GM12865 (cell line): ENCODE results near the gene PRKCA.

Source experiments
- DNase-seq: peaks from one replicate; pipeline ENCODE4 v3.0.0; 2010; ENCODE audit warnings: low read depth
- H3K4me3 ChIP-seq: 2 replicates; pipeline ENCODE4 v1.5.1; 2011; ENCODE audit warnings: mild to moderate bottlenecking, low read depth, low read length, control low read depth
- CTCF ChIP-seq: IDR thresholded peaks from 2 replicates; pipeline ENCODE4 v1.5.1; 2011; ENCODE audit warnings: low read length, control low read depth, low read depth, inconsistent platforms; ENCODE audit not compliant: insufficient read depth; ENCODE audit errors: missing control alignments

The PRKCA gene

GRCh38 chr17:66466840-66467367, 164.5 kb downstream of the PRKCA start:
- DNase-seq: peak; percentile 73
- H3K4me3 ChIP-seq: no peak overlapping the region
- no peak for TF ChIP-seq CTCF

- no peak overlapping the region for H3K4me3 ChIP-seq
- no peak for DNase-seq
- TF ChIP-seq CTCF: no peak
Measured at GRCh38 chr17:66467766-66468165, 165.4 kb downstream of the PRKCA start.

GRCh38 chr17:66468241-66469087, 166.1 kb downstream of the PRKCA start:
- no peak for TF ChIP-seq CTCF

GRCh38 chr17:66469088-66469442, 166.7 kb downstream of the PRKCA start:
- DNase-seq: no peak
- no peak for TF ChIP-seq CTCF
- no peak overlapping the region for H3K4me3 ChIP-seq

More at GRCh38 chr17:66468241-66469087, 166.1 kb downstream of the PRKCA start:
- H3K4me3 ChIP-seq: no peak overlapping the region
- peak; percentile 16 for DNase-seq

- H3K4me3 ChIP-seq: no peak overlapping the region
- TF ChIP-seq CTCF: no peak
- DNase-seq: no peak
Measured at GRCh38 chr17:66469461-66469860, 167.0 kb downstream of the PRKCA start.

- no peak for TF ChIP-seq CTCF
- H3K4me3 ChIP-seq: no peak overlapping the region
- DNase-seq: peak; percentile 55
Measured at GRCh38 chr17:66469890-66470289, 167.5 kb downstream of the PRKCA start.
